ENCODE results near the gene SLC25A48.
"Not testable (repeated sequence)": the region's sequence is repeated elsewhere in the genome, so short reads cannot be mapped to it uniquely, and the experiment has no call there.

Gene SLC25A48

DNA sequence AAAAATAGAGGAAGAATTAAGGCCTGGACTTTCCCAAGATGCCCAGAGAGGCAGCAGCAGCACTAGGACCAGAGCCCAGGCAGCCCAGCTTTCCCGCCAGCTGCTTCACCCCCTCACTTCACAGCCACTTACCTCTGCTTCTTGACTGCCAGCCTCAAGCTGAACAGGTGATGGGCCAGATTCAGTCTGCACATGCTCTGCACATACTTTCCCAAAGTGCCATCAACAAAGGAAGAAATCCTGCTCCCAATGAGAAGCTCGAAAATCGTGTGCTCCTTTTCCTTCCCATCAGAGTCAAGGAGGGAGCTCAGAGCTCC lies 4.1 kb upstream of the SLC25A48 start:
- DNase-seq: no peak

DNA sequence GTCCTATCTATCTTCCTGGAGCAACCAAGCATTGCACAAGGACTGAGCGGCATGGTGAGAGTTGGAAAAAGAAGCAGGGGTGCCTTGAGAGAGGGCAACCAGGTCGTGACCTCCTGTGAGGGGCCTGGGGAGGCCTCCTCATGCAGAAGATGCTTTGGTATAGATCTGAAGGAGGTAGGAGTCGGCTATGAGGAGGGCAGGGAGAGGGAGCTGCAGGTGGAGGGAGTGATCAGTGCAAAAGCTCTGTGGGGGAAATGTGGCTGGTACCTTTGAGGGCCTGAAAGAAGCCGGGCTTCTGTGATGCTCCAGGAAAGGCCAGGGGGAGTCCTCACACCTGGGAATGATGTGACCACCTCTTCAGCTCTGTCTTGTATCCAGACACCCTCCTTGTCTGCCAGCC lies 3.6 kb upstream of the SLC25A48 start:
- DNase-seq: no peak

DNA sequence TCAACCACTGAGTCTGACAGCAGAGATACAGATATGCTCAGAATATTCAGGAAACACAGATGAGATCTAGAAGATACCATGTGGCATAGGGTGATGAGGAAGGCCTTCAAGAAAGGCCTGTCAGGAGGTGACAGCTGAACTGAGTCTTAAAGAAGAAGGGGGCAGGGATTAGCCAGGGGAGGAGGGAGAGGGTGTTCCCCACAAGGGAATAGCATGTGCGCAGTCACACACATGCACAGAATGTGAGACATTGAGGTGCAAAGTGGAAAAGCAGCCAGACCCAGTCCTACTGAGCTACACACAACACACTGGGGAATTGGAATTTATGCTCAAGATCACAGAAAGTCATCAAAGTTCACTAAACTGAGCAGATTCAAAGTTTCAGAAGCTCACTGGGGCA lies 3.0 kb upstream of the SLC25A48 start:
- no peak for DNase-seq

DNA sequence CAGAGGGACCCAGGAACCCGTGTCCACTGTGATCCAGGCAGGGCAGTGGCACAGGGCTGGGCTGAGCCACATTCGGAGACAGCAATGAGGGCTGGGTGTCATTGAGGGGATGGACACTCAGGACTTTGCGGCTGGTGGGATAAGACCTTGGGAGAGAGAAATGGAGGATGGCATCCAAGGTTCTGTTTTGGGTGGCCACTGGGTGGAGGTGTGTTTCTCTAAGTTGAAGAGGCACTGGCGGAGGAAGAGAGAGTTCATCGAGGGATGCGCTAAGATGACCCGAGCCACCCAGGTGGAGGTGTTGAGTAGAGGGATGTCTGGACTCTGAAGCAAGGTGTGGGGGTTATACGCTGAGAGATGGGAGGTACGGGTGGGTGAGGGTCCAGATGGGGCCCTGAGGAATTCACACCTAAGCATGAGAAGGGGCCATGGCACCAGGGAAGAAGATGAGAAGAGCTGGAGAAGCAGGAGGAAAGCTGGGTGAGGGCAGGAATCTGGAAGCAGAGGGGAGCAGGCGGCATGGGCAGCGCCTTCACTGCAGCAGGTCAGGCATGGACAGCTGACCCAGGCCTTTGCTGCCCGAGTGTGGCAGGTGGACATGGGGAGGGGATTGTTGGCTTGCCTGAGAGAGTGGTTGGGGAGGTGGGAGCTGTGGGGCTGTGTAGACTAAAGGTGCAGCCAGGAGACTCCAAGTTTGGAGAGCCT lies 2.5 kb upstream of the SLC25A48 start:
- DNase-seq: no peak

DNA sequence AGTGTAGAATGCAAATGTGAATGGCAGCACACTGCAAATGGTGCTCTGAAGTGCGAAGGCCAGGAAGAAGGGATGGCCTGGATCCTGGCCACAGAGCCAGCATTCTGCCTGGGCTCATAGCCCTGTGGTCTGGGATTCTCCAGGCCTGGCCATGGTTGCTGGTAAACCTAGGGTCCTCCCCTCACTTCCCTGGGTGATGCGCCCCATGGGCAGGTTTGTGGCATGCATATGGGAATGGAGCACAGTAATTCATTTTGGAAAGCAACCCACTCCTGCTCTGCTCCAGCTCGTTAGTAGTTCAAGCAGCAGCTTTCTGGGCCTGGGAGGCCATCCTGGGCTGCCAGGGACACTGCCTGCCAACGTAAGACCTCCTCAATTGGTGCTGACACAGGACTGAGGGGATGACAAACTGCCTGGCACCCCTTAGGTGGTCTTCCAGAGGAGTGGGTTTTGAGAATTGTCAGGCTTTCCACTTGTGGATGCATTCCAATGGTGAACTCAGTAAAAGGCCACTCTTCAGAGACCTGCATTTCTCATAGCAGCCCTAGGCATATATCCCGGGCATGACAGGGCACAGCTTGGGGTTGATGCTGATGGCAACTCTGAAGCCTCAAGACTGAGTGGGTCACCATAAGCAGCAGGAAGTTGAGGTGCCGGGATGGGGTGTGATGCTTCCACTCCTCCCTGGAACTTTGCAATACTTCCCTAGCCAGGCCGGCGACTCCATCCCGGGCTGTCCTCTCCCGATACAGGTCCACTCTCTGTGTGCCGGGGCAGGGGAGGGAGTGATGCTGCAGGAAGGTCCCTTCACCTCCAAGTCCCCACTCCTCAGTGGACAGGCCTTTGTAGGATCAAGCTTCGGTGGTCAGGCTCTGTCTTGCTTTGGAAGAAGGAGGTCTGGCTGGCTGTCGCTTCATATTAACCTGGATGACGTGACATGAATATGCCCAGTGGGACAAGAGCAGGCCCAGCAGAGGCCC lies 1.2 kb upstream of the SLC25A48 start:
- DNase-seq: no peak

DNA sequence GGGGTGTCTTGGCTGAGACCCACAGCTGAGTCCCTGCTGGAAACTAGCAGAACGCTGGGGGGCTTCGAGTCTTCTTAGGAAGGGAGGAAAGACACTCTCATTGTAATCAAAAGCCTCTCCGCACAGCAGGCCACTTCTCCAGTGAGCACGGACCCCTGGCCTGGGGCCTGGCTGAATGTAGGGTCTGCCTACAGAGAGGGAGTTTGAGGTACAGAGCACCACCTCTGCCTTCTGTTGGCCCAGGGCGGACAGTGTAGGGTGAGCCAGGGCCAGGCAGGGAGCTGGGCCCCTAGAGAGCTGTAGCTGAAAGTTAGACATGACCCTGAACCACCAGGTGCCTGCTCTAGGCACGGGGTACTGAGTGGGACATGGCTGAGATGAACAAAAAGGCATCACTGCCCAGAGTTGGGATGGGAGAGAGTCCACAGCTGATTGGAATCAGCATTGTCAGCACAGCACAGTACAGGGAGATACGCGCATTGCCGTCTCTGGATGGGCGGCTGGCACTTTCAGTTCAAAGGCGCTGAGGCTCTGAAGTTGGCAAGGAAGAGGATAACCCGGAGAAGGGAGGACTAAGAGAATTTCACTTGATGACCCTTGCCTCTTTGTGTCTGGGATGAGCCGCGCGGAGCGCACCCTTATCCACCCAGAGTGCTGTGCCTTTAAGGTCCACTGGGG lies 363 bp upstream of the SLC25A48 start:
- DNase-seq: no peak

DNA sequence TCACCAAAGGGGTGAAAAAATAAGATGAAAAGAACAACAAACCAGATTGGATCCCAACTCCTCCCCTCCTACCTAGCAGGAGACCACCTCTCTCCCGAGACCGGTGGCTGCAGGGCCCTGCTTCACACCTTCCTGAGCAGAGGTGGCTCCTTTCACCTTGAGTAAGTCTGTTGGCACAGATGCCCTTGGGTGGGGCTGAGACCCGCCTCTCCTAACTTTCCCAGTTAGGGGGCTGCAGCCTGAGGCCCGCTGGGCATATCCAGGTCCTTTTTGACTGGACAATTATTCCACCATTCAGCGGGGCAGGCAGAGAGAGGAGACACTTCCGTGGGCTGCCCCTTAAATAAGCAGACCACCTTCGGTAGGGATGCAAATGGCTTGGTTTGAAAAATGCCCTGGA lies 1.3 kb downstream of the SLC25A48 start:
- no peak for DNase-seq

DNA sequence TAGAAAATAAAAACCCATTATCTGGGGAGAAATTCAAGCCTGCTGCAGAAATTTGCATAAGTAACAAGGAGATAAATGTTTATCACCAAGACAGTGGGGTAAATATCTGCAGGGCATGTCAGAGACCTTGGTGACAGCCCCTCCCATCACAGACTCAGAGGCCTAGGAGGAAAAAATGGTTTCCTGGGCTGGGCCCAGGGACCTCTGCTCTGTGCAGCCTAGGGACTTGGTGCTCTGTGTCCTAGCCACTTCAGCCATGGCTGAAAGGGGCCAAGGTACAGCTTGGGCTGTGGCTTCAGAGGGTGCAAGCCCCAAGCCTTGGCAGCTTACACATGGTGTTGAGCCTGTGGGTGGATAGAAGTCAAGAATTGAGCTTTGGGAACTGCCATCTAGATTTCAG lies 3.9 kb downstream of the SLC25A48 start:
- not testable (repeated sequence) for DNase-seq

DNA sequence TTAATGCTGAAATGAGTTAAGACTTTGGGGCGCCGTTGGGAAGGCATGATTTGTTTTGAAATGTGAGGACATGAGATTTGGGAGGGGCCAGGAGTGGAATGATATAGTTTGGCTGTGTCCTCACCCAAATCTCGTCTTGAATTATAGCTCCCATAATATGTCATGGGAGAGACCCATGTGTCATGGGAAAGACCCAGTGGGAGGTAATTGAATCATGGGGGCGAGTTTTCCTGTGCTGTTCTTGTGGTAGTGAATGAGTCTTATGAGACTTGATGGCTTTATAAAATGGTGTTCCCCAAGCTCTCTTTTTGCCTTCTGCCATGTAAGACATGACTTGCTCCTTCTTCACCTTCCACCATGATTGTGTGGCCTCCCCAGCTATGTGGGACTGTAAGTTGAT lies 5.1 kb downstream of the SLC25A48 start:
- no peak for DNase-seq

DNA sequence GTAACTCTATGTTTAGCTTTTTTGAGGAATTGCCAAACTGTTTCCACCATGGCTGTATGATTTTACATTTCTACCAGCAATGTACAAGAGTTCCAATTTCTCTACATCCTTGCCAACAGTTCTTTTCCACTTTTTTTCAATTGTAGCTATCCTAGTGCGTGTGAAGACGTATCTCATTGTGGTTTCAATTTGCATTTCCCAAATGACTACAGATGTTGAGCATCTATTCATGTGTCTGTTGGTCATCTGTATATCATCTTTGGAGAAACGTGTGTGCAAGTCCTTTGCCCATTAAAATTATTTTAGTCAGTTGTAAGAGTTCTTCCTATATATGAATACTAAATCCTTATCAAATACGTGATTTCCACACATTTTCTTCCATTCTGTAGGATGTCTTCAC lies 6.5 kb downstream of the SLC25A48 start:
- no peak for DNase-seq

DNA sequence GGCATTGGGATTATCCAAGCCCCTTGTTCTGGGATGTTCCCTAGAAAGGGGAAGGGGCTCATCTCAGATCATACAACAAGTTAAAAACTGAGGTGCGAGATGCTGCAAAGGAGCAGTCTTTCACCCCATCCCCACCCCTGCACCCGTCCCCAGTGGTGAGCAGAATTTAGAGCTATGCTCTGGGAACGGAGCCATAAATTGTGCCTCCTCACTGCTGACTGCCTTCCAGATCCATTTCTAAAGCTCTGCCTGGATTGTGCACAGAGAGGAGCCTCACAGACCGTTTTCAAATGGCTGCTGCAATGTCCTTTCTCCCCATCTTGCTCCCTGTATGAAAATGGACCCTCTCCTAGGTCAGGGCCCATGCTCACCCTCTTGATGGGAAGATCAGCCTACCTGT lies 8.3 kb downstream of the SLC25A48 start:
- no peak for DNase-seq

DNA sequence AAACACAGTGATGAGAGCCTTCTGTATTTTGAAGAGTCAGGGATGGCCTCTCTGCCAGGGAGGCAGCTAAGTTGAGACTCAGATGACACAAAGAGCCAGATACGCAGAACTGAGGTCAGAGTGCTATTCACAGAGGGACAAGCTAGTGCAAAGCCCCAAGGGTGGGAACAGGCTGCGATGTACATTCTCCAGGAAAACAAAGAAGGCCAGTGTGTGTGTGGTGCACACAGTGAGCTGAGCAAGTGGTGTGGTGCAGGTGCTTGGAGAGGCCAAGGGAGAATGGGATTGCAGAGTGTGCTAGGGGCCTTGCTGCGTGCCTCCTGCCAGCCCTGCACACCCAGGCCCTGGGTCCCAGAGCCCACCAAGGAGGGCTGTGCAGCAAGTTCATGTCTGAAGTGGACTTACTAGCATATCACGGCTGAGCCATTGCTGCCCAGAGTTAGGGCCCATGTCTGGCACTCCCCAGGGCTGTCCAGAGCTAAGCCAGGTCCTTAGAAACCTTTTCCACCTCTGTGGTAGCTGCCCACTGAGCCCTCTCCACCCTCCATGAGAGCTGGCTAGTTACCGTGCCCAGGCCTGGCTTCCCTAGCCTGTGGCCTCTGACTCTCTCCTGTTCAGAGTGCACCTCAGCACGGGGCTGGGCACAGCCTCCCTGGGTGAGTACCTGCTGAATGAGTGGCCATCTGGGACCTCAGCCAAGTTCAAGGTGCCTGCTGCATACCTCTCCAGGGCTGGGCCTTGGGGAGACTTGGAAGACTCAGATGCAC lies 9.3 kb downstream of the SLC25A48 start:
- DNase-seq: no peak

DNA sequence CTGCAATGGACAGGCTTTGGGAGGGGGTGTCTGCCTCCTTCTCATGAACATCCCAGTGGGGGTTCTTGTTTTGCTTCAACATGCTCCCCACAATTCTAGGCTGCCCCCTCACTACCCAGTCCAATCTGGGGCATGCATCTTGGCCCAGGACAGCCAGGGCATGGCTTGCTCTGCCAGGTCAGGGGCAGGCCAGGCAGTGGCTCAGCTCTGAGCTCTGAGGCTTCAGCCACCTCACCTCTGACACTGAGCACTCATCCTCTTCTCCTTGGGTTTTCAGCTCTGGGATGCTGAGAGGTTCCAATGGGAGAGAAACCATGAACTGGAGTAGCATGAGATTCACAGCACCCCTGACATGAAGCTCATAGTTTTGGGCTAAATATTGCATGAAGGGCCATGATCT lies 11.8 kb downstream of the SLC25A48 start:
- no peak for DNase-seq

DNA sequence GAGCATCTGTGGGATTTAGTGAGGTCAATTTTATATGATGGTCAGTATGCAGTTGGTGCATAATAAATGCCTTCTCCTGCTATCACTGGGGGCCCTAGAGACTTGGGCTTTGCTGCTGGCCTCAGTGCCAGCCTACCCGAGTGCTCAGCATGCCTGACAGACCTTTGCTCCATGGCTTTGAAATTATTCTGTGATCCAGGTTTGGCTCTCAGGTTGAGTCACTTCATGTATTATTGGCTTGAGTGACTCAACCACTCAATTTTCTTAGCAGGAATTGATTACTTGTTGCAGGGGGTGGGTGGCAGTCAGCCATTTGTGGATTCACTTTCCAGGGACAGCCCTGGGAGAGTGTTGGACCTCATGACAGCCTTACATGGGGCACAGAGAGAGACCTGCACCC lies 13.5 kb downstream of the SLC25A48 start:
- no peak for DNase-seq

DNA sequence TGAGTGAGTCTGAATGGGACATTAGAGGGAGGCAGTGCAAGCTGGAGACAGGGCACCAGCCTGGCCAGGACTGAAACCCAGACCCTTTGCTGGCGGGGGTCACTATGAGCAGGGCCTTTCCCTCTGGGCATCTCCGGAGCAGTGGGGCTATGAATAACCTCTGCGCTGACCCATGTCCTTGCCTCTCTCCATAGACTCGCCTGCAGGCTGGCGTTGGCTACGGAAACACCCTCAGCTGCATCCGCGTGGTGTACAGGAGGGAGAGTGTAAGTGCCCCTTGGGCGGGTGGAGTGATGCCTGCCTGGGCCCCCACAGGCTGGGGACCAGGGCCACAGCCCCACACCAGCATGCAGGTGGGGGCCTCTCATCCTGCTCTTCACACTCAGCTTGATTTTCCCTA lies 15.8 kb downstream of the SLC25A48 start:
- DNase-seq: no peak

DNA sequence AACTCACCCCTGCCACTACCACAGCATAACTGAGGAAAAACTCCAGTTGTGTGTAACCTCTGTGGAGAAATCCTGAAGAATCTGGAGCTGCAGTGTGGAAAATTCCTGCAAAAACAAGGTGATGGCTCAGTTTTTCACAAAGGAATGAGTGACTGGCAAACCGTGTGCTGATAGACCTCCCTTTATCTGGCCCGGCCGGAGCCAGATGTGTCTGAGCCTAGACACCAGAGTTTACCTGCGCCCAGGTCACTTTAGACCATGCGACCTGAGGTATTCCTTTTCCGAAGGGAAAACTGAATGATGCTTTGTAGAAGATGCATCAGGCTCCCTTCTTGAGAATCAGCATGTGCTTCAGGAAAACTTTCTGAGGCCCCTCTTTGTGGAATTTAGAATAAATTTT lies 16.2 kb downstream of the SLC25A48 start:
- DNase-seq: no peak

DNA sequence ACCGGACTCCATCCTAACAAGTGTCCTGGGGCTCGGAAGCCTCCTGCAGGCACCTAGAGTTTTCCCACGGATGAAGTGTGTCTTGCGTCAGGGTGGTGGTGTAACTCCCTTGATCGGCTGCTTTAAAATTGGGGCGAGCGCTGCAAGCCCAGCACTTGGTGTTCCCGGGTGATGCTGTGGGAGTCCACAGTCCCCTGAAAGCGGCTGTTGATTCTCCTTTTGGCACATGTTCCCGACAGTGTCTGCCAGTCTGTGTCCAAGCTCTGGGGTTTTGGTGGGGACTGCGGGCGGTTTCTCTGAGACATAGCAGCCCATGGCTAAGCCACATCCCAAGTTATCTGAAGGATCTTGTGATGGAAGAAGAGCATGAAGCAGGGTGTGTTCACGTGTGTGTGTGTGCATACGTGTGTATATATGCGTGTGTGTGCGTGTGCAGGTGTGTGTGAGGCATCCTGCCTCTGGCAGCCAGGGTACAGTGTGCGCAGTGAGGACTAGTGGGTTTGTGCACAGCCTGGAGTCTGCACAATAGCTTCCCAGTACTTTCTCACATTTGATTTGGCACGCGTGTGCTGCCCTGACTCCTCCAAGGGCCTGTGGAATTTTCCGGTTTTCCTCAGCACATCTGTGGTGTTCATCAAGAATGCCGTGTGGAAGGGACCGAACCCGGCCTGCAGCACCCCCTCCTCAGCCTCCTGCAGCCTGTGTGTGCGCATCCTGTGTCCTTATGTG lies 16.9 kb downstream of the SLC25A48 start:
- DNase-seq: no peak

DNA sequence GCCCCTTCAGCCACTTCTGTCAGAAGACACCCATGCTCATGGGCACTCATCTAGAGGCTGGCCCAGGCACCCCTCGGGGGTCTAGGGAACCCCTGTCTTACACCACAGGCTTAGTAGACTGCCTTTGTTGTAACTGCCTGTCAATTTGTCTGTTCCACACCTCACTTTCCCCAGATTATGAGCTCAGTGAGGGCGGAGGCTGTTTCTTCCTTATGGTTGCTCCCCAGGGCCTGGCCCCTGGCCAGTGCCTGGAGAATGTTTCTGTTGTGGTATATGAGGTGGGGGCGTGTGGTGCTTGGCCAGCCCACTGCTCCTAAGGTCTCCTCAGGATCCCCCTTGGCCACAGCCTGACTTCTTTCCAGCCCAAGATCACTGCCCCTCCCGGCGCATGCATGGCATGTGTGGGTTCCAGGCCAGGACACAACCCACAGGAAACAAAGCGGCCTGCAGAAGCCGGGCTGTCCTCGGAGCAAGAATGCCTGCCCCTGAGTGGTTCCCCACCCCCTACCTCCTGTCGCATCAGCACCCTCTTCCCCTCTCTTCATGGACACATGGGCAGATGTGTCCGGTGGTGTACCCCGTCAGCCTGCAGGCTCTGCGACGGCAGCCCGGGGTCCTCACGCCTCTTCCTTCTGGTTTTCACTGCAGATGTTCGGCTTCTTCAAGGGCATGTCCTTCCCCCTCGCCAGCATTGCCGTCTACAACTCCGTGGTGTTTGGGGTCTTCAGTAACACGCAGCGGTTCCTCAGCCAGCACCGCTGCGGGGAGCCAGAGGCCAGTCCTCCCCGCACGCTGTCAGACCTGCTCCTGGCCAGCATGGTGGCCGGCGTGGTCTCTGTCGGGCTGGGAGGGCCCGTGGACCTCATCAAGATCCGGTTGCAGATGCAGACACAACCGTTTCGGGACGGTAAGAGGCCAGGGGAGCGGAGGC lies 17.7 kb downstream of the SLC25A48 start:
- DNase-seq: no peak

DNA sequence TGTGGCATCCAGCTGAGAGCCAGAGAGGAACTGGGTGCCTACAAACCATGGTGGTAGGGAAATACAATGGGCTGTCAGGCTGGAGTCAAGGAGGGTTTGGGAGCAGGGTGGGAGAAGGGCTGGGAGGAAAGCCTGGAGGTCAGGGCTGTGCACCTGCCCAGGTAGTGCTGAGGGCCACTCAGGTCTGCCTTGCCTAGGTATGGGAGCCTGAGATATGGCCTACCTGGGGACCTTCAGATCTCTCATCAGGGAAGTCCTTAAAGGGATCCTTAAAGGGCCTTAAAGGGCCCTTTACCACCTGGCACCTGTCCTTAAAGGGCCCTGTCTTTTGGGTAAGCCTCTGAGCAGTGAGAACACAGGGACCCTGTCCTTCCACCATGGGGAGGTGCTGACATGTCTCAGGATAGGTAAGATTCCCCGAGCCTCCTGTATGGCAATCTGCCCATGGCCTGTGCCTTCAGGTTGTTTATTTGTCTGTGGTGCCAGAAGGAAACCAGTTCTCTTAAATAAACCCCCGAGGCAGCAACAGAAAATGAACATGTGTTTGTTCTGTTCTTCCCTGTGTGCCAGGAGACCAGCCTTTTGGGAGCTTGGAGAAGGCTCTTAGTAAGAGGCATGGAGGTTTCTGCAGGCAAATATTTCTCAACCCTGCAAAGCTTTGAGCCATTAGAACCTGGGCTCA lies 23.3 kb downstream of the SLC25A48 start:
- DNase-seq: no peak

DNA sequence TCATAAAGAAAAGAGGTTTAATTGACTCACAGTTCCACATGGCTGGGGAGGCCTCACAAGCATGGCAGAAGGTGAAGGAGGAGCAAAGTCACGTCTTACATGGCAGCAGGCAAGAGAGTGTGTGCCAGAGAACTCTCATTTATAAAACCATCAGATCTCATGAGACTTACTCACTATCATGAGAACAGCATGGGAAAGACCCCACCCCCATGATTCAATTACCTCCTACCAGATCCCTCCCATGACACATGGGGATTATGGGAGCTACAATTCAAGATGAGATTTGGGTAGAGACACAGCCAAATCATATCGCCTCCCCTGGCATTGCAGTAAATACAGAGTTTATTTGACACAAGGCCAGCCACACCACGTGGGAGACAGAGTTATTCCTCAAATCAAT lies 24.7 kb downstream of the SLC25A48 start:
- not testable (repeated sequence) for DNase-seq

DNA sequence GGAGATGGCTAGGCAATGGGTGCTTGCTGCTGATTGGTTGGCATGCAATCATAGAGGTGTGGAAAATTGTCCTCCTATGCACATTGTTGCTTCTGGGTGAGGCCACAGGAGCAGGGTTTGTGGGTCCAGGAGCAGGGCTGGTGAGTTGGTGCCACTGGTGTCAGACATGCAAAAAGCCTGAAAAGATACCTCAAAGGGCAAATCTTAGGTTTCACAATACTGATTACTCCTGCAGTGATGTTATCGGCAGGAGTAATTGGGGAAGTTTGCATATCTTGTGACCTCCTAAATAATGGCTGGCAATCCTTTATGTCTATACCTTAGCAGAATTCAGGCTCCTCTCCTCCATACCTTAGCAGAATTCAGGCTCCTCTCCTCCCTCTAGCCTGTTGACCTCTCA lies 25.2 kb downstream of the SLC25A48 start:
- DNase-seq: no peak
